WTC11 (cell line): ENCODE data around the gene CACYBP.

Experiments
- ATF3 ChIP-seq: sonication (generic); formaldehyde crosslinking; conservative IDR thresholded peaks from 2 replicates; pipeline ENCODE4 v1.8.1; 2022; ENCODE audit warnings: mild to moderate bottlenecking, missing genetic modification reagents
- CREB1 ChIP-seq: sonication (generic); formaldehyde crosslinking; IDR thresholded peaks from 2 replicates; pipeline ENCODE4 v1.8.0; 2023; ENCODE audit warnings: mild to moderate bottlenecking, missing genetic modification reagents
- E2F4 ChIP-seq: sonication (generic); formaldehyde crosslinking; IDR thresholded peaks from 2 replicates; pipeline ENCODE4 v1.8.1; 2022; ENCODE audit warnings: low read depth, mild to moderate bottlenecking, moderate library complexity, missing genetic modification reagents, borderline replicate concordance
- FOXK1 ChIP-seq: sonication (generic); formaldehyde crosslinking; IDR thresholded peaks from 2 replicates; pipeline ENCODE4 v1.8.0; 2022; ENCODE audit warnings: mild to moderate bottlenecking, moderate library complexity, missing genetic modification reagents
- SP1 ChIP-seq: sonication (generic); formaldehyde crosslinking; conservative IDR thresholded peaks from 2 replicates; pipeline ENCODE4 v1.8.1; 2022; ENCODE audit warnings: missing genetic modification reagents
- ZMAT4 ChIP-seq: fragments of 250-450 bp; sonication (Bioruptor Pico); IDR thresholded peaks from 2 replicates; pipeline ENCODE4 v1.9.0; 2021; ENCODE audit warnings: mild to moderate bottlenecking
- ZNF121 ChIP-seq: sonication (generic); formaldehyde crosslinking; IDR thresholded peaks from 2 replicates; pipeline ENCODE4 v1.8.0; 2023; ENCODE audit warnings: missing genetic modification reagents
- TF ChIP-seq, protein P1 (sequence below): fragments of 200-600 bp; IDR thresholded peaks from 2 replicates; pipeline ENCODE4 v1.8.0; 2022; ENCODE audit warnings: antibody characterized with exemption

DNA sequence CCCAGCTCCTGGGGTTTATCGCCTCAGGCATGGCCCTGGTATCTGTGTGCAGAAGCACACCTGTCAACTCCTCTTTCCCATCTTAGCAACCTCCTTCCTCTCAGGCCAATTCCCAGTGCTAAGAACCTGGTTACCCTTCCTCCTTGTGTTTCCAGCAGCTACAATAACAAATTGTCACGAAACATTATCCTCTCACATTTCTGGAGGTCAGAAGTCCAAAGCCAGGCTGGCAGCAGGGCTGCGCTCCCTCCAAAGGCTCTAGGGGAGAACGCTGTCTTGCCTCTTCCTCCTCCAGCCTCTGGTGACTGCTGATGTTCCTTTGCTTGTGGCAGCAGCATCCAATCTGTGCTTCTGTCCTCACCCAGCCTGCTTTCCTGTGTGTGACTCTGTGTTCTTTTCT lies 34.2 kb downstream of the CACYBP start:
- no peak for TF ChIP-seq ZMAT4 (CRISPR knock-in tag)
- TF ChIP-seq, protein P1, sequence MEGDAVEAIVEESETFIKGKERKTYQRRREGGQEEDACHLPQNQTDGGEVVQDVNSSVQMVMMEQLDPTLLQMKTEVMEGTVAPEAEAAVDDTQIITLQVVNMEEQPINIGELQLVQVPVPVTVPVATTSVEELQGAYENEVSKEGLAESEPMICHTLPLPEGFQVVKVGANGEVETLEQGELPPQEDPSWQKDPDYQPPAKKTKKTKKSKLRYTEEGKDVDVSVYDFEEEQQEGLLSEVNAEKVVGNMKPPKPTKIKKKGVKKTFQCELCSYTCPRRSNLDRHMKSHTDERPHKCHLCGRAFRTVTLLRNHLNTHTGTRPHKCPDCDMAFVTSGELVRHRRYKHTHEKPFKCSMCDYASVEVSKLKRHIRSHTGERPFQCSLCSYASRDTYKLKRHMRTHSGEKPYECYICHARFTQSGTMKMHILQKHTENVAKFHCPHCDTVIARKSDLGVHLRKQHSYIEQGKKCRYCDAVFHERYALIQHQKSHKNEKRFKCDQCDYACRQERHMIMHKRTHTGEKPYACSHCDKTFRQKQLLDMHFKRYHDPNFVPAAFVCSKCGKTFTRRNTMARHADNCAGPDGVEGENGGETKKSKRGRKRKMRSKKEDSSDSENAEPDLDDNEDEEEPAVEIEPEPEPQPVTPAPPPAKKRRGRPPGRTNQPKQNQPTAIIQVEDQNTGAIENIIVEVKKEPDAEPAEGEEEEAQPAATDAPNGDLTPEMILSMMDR, result no peak
- no peak for TF ChIP-seq FOXK1 (CRISPR knock-in tag)
- TF ChIP-seq E2F4 (CRISPR knock-in tag), result no peak
- TF ChIP-seq ATF3 (CRISPR knock-in tag), result no peak
- TF ChIP-seq CREB1 (CRISPR knock-in tag), result no peak
- no peak for TF ChIP-seq ZNF121 (CRISPR knock-in tag)
- no peak for TF ChIP-seq SP1
